Neural progenitor cell (in vitro differentiated cells): ENCODE results near the gene LOXHD1.

Experiments
- CTCF ChIP-seq: fragments of 200-600 bp; sonication (generic); IDR thresholded peaks from 2 replicates; pipeline ENCODE4 v1.5.1; 2017; ENCODE audit warnings: antibody characterized with exemption, mild to moderate bottlenecking
- EZH2 ChIP-seq: fragments of 200-600 bp; sonication (generic); IDR thresholded peaks from 2 replicates; pipeline ENCODE4 v1.6.1; 2017; ENCODE audit warnings: antibody characterized with exemption, mild to moderate bottlenecking, moderate library complexity

GRCh38 chr18:46447323-46447722 is 209.7 kb downstream of the LOXHD1 start:
- no peak for TF ChIP-seq CTCF
- TF ChIP-seq EZH2 = no peak
